NCI-H2227 (cell line): ENCODE results near the gene PODN.

ENCODE experiments used
- DNase-seq: peaks from one replicate; lab custom pipeline; 2025; ENCODE audit not compliant: unreplicated experiment; lab: John Stamatoyannopoulos, UW

Gene PODN, protein sequence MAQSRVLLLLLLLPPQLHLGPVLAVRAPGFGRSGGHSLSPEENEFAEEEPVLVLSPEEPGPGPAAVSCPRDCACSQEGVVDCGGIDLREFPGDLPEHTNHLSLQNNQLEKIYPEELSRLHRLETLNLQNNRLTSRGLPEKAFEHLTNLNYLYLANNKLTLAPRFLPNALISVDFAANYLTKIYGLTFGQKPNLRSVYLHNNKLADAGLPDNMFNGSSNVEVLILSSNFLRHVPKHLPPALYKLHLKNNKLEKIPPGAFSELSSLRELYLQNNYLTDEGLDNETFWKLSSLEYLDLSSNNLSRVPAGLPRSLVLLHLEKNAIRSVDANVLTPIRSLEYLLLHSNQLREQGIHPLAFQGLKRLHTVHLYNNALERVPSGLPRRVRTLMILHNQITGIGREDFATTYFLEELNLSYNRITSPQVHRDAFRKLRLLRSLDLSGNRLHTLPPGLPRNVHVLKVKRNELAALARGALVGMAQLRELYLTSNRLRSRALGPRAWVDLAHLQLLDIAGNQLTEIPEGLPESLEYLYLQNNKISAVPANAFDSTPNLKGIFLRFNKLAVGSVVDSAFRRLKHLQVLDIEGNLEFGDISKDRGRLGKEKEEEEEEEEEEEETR

DNA sequence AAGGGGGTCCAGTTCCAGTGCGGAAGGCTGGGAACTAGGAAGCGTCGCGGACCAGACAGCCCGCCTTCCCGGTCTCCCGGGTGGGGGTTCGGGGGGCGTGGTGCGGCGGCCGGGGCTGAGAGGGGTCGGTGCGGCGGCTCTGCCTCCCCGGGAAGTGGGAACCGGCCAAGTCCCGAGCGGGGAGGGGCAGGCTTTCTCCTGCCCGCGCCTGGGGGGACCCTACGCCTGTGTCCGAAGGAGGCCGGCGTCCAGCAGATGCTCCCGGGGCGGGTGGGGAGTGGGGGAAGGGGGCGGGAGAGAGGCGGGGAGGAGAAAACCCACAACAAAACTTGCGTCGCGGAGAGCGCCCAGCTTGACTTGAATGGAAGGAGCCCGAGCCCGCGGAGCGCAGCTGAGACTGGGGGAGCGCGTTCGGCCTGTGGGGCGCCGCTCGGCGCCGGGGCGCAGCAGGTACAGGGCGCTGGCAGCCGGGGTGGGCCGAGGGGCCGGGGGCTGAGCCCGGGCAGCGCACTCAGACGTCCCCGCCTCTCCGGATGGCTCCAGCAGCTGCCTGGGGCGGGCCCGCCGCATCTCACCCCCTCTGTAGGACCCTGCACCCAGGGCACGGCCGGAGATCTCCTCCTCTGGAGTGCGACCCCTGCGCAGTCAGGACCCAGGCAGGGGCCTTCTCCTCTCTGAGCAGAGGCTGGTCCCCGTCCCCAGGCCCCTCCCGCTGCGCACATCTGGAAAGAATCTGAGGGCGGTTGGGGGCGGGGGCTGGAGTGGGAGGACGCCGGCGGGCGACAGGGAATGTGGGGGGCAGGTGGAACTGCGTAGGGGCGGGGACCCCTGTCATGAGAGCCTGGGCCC, at the start of gene PODN:
Gene PODN, plus strand, starts transcription at position 355 of the 849 bp plus-strand sequence. CDS start 7,643 bp downstream, outside the sequence.
- DNase-seq, result peak; percentile 28

- DNase-seq, result peak; percentile 88
Measured at GRCh38 chr1:53014791-53015507, 47.1 kb upstream of the PODN start.

GRCh38 chr1:53015508-53015860, 46.5 kb upstream of the PODN start:
- no peak for DNase-seq

DNA sequence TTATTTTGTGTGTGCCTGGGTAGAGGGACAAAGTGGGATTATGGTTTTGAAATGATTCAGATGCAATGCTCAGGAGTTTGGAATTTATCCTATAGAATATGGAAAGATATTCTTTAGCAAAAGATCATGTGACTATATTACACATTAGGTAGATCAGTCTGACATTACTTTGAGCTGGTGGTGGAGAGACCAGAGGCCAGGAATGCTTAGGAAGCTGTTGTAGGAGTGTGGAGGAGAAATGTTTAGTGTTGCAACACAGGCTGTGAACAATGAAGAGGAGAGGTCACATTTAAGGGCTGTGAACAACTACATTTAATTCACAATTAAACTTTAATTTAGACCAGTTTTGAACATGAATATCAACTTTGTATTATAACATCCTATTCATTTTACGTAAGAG, 45.3 kb upstream of the PODN start:
- no peak for DNase-seq

DNA sequence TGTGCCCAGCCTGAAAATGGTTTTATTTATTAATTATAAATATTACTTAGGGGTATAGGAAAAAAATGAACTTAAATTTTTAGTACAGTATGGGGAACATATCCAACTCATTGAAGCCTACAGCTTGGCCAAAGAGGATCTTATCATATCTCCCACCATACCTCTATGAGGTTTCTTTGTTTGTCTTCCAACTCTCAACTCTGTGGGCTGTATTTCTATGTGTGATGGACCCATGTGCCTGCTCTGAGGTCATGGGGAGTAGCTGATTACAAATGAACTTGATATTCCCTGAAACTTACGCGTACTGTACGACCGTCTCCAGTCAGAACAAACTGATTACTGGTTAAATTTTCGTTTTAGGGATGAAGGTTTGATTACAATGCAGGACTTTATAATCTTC, 41.4 kb upstream of the PODN start:
- DNase-seq, result no peak

DNA sequence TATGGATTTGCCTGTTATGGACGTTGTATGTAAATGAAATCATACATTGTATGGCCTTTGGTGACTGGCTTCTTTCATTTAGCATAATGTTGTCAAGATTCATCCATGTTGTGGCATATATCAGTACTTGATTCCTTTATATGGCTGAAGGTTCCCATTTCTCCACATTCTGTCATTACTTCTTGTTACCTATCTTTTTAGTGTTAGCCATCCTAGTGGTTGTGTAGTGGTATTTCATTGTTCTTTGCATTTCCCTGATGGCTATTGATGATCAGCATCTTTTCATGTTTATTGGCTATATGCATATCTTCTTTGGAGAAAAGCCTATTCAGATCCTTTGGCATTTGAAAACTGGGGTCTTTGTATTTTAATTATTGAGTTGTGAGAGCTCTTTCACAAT, 39.8 kb upstream of the PODN start:
- no peak for DNase-seq

- DNase-seq, result no peak
Measured at GRCh38 chr1:53023546-53023945, 38.5 kb upstream of the PODN start.

DNA sequence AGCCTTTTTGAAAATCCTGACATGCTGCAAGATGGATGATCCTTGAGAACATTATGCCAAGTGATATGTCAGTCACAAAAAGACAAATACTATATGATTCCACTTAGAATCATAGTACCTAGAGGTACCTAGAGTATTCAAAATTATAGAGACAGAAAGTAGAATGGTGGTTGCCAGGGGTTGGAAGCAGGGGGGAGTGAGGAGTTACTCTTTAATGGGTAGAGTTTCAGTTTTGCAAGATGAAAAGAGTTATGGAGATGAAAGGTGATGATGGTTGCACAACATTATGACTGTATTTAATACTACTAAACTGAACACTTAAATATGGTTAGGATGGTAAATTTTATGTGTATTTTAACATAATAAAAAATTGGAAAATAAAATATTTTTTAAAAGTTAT, 37.9 kb upstream of the PODN start:
- no peak for DNase-seq

- DNase-seq, result peak; percentile 77
Measured at GRCh38 chr1:53025034-53025768, 36.8 kb upstream of the PODN start.

DNA sequence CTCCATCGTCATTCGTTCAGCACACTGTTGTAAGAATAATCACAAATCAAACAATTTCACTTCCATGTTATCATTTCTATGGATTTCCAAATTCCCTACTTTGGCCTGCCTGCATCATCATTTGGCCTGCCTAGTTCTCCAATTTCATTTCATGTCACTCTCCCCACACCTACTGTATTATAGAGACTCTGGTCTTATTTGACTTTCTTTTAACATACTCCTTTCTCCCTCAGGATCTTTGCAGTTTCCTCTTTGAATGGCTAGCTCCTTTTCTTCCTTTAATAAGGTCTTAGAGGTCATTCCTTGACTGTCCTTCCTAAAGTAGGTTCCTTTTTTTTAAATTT, 36.3 kb upstream of the PODN start:
- no peak for DNase-seq

GRCh38 chr1:53026254-53026653, 35.8 kb upstream of the PODN start:
- DNase-seq, result no peak

GRCh38 chr1:53031732-53032131, 30.3 kb upstream of the PODN start:
- DNase-seq, result no peak

DNA sequence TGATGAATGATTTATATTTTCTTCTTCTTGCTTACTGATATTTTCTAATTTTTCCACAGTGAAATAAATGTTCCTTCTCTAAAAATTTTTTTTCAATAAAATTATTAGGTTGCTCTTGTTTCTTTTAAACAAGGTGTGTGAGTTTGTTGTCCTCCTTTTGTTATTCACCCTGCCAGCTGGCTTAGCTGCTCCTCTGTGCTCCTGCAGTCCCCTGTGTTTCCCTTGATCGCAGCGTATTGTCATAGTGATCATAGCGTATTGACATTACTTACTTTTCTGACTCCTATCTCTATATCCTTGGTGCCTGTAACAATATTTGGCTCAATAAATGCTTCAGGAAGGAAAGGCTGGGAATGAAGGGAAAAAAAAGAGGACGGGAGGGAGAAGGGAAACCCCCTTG, 24.9 kb upstream of the PODN start:
- no peak for DNase-seq

DNA sequence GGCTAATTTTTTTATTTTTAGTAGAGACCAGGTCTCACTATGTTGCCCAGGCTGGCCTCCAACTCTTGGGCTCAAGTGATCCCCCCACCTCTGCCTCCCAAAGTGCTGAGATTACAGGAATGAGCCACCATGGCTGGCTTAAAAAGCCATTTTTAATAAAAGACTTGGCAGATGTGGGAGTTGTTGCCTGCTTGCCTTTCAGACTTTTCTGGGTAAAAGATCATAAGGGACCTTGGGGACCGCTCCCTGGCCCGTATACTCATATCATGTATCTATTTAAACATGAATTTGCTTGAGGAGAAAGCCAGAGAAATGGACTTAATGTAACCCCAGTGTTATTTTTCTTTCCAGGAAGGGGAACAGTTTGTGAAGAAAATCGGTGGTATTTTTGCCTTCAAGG, 23.4 kb upstream of the PODN start:
- DNase-seq, result no peak

DNA sequence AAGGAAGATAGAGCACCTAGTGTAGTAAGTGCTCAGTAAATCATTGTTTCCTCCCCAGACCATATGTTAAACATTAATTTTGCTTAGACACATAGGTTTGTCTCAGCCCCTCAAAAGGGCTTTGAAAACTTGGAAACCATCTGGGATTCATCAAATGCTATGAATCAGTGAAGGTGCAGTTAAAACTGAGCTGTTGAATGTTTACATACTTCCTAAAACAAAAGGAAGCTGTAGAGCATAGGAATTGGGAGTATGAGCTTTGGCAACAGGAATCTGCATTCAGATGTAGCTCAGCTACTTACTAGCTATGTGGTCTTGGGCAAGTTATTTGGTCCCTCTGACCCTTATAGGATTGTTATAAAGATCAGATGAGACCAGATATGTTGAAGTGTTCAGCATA, 18.7 kb upstream of the PODN start:
- no peak for DNase-seq

DNA sequence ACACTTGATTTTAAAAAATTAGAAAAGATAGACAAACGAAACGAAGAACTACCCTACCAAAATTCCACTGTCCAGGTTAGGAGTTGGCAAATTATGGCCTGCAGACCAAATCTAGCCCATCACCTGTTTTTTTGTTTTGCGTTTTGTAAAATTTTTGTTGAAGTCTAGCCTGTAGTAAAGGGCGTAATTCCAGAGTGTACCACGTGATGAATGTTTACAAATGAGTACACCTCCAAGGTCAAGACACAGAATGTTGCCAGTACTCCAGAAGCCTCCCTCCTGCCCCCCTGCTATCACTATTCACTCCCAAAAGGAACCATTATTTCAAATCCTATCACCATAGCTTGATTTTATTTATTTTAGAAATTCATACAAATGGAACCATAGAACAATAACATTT, 17.1 kb upstream of the PODN start:
- no peak for DNase-seq

DNA sequence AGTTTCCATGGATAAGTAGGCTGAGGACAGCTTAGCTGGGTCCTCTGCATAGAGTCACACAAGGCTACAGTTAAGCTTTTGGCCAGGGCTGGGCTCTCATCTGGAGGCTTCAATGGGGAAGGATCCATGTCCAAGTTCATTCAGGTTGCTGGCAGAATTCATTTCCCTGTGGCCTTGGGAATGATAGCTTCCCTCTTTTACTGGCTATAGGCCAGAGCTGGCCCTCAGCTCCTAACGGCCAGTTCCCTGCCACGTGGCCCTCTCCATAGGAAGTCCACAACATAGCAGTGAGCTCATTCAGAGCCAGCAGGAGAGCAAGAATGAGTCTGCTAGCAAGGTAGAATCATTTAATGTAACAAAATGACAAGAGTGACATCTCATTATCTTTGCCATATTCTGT, 15.1 kb upstream of the PODN start:
- DNase-seq, result peak; percentile 10

GRCh38 chr1:53047737-53048736, 14.0 kb upstream of the PODN start:
- DNase-seq, result no peak

- DNase-seq, result no peak
Measured at GRCh38 chr1:53048960-53049573, 12.9 kb upstream of the PODN start.
